Thoracic aorta (tissue), 2 donors: ENCODE data around the gene AGXT2. TPM values are rescaled to one million over a fixed set of nuclear protein-coding genes. Genes with fewer than 3 reads are reported as not detected.

Source experiments
- ATAC-seq: fragments of 150-250 bp; one replicate; pipeline ENCODE4 v1.8.0; 2017; ENCODE audit warnings: low read depth; ENCODE audit not compliant: insufficient number of reproducible peaks, low FRiP score
- DNase-seq: peaks from one replicate; pipeline ENCODE4 v3.0.0-alpha.2; 2020; ENCODE audit warnings: low spot score
- H3K27ac ChIP-seq, 2 donors: fragments of 200-600 bp; sonication (generic); 1 replicate in 1 of 2; 2 replicates in 1 of 2; pipeline ENCODE4 v1.5.1; 2016; ENCODE audit warnings: mild to moderate bottlenecking in 2 of 2, moderate library complexity in 2 of 2
- H3K27me3 ChIP-seq: fragments of 200-600 bp; sonication (generic); replicated peaks from 2 replicates; pipeline ENCODE4 v1.6.0; 2016; ENCODE audit warnings: mild to moderate bottlenecking; ENCODE audit not compliant: insufficient read depth
- H3K36me3 ChIP-seq: fragments of 200-600 bp; sonication (generic); one replicate; pipeline ENCODE4 v1.5.1; 2016
- H3K4me1 ChIP-seq, 2 donors: fragments of 200-600 bp; sonication (generic); 1 replicate in 1 of 2; 2 replicates in 1 of 2; pipeline versions ENCODE4 v1.5.1 to v1.6.0; 2016; ENCODE audit warnings: low read depth in 2 of 2, mild to moderate bottlenecking in 1 of 2; ENCODE audit not compliant: control insufficient read depth in 1 of 2
- H3K4me3 ChIP-seq: fragments of 200-600 bp; sonication (generic); 2 replicates; pipeline ENCODE4 v1.5.1; 2016; ENCODE audit warnings: mild to moderate bottlenecking
- H3K9me3 ChIP-seq: fragments of 200-600 bp; sonication (generic); 2 replicates; pipeline ENCODE4 v1.5.1; 2016
- CTCF ChIP-seq: fragments of 200-600 bp; sonication (generic); IDR thresholded peaks from one replicate; pipeline ENCODE4 v1.5.1; 2019; ENCODE audit warnings: antibody characterized with exemption
- total RNA-seq, 2 donors: library from RNA; depleted of rRNA; stranded (reverse); fragments of >200 nt; gene quantifications; one replicate each; pipeline versions ENCODE4 v1.1.0 to v1.2.3, GENCODE V29; 2016

AGXT2 gene
- total RNA-seq, 2 donors from 2014 or later = not detected

GRCh38 chr5:35003018-35003957 lies 44.5 kb downstream of the AGXT2 start:
- no peak for DNase-seq
- Histone ChIP-seq H3K4me3 (no peak overlapping the region), H3K4me1 (no peaks in the 10 kb centered on the region), H3K27me3 (no peaks in the 10 kb centered on the region), H3K27ac (no peak overlapping the region), H3K9me3 (no peaks in the 10 kb centered on the region), H3K36me3 (no peaks in the 10 kb centered on the region)
- no peak for ATAC-seq
- TF ChIP-seq CTCF = peak; percentile 80

GRCh38 chr5:35002459-35002858 lies 45.3 kb downstream of the AGXT2 start:
- no peak for DNase-seq
- TF ChIP-seq CTCF = no peak
- H3K9me3 ChIP-seq = no peaks in the 10 kb centered on the region

GRCh38 chr5:35001842-35002241 lies 45.9 kb downstream of the AGXT2 start:
- no peak for TF ChIP-seq CTCF
- H3K9me3 ChIP-seq = no peaks in the 10 kb centered on the region
- H3K4me3 ChIP-seq = no peak overlapping the region
- no peaks in the 10 kb centered on the region for H3K36me3 ChIP-seq
- DNase-seq = no peak
- no peaks in the 10 kb centered on the region for H3K4me1 ChIP-seq
- ATAC-seq = no peak
- H3K27me3 ChIP-seq = no peaks in the 10 kb centered on the region
- H3K27ac ChIP-seq = no peak overlapping the region

More at GRCh38 chr5:35002459-35002858, 45.3 kb downstream of the AGXT2 start:
- no peaks in the 10 kb centered on the region for H3K36me3 ChIP-seq
- no peaks in the 10 kb centered on the region for H3K27me3 ChIP-seq
- H3K27ac ChIP-seq = no peak overlapping the region
- ATAC-seq = no peak
- H3K4me3 ChIP-seq = no peak overlapping the region
- no peaks in the 10 kb centered on the region for H3K4me1 ChIP-seq

- DNase-seq = no peak
- no peak for TF ChIP-seq CTCF
- ATAC-seq = no peak
- Histone ChIP-seq H3K4me1 (no peaks in the 10 kb centered on the region), H3K36me3 (no peaks in the 10 kb centered on the region), H3K27ac (no peak overlapping the region), H3K4me3 (no peak overlapping the region), H3K9me3 (no peaks in the 10 kb centered on the region), H3K27me3 (no peaks in the 10 kb centered on the region)
These were observed 49.5 kb downstream of the AGXT2 start for GRCh38 chr5:34998058-34998789.

GRCh38 chr5:34996261-34996660 lies 51.5 kb downstream of the AGXT2 start:
- TF ChIP-seq CTCF = no peak
- Histone ChIP-seq H3K27ac (no peak overlapping the region), H3K4me3 (no peak overlapping the region), H3K36me3 (no peaks in the 10 kb centered on the region), H3K27me3 (no peaks in the 10 kb centered on the region), H3K9me3 (no peaks in the 10 kb centered on the region), H3K4me1 (no peaks in the 10 kb centered on the region)
- DNase-seq (no peak), ATAC-seq (no peak)
